HS-27A (cell line): ENCODE data around the gene NRIP1.

Source experiments
- DNase-seq: peaks from one replicate; pipeline ENCODE4 v3.0.0-alpha.2; 2012; ENCODE audit warnings: low read depth, missing footprints

NRIP1 gene, protein sequence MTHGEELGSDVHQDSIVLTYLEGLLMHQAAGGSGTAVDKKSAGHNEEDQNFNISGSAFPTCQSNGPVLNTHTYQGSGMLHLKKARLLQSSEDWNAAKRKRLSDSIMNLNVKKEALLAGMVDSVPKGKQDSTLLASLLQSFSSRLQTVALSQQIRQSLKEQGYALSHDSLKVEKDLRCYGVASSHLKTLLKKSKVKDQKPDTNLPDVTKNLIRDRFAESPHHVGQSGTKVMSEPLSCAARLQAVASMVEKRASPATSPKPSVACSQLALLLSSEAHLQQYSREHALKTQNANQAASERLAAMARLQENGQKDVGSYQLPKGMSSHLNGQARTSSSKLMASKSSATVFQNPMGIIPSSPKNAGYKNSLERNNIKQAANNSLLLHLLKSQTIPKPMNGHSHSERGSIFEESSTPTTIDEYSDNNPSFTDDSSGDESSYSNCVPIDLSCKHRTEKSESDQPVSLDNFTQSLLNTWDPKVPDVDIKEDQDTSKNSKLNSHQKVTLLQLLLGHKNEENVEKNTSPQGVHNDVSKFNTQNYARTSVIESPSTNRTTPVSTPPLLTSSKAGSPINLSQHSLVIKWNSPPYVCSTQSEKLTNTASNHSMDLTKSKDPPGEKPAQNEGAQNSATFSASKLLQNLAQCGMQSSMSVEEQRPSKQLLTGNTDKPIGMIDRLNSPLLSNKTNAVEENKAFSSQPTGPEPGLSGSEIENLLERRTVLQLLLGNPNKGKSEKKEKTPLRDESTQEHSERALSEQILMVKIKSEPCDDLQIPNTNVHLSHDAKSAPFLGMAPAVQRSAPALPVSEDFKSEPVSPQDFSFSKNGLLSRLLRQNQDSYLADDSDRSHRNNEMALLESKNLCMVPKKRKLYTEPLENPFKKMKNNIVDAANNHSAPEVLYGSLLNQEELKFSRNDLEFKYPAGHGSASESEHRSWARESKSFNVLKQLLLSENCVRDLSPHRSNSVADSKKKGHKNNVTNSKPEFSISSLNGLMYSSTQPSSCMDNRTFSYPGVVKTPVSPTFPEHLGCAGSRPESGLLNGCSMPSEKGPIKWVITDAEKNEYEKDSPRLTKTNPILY (N-terminal part only)

DNA sequence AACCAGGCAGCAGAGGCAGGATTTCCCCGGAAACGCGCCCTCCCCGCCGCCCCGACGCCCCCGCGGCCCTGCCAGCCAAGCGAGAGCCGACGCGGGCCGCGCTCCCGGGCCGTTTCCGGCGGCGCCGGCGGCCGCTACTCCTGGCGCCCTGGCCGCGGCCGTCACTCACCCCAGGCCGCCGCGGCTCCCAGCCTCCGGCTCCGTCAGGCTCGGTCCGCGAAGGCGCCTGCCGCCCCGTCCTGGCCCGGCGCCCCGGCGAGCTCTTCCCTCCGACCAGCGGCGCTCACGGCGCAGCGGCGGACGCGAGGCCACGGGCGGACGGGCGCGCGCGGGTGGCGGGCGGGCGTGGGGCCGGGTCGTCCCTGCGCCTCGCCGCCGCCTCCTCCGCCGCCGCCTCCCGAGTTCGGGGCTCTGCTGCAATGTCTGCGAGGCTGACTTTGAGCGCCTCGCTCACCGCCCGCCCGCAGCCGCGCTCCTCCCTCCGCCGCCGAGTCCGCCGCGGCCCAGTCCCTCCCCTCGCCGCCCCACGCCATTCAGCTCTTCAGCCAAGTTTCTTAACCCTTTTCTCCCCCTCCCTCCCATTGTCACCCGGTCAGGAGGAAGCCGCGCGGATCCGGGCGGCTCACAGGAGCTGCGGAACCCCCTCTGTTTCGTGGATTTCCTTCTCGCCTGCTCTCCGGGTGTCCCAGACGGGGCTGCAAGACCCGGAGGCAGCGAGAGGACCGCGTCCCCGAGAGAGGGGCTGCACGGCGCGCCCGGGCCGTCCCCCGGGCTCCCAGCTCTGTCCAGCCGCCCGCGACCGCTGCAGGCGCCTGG is at the start of gene NRIP1:
NRIP1 (minus strand) TSS at position 425 of the 816 bp plus-strand sequence. CDS start 96,808 bp downstream, outside the sequence.
- no peak for DNase-seq

DNA sequence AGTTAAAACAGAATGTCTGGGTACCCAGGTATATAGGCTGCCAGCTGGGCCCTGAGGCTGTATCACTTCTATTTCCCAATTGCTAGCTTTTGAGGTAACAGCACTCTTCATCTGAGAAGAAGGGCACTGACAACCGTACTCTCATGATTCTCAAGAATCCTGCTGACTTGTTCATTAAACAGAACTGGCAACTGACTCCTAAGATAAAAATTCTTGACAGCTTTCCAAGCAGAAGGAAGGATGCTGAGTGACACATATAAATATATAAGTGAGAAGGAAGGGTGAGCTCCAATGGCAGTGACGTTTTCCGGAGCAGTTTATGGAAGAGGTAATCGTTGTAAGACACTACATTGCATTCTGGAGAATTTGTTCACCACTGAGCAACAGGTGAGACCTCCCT is 48.1 kb upstream of the NRIP1 start:
- no peak for DNase-seq

DNA sequence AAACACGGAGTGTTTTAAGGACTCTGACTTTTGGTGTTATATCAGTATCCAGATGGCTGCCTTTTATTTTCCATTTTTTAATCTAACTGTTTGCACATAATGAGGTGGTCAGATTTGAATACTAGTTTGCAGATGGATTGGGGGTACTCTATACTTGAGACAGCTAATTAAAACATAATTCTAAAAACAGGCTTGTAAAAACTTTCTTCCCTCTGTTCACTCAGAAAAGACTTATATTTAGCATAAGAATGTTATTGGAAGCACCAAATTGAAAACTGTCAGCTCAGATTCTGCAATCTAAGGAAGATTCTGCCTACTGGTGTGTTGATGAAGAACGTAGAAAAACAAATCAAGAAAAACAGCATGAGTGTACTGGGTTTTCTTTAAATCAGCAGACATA is 44.0 kb upstream of the NRIP1 start:
- no peak for DNase-seq

DNA sequence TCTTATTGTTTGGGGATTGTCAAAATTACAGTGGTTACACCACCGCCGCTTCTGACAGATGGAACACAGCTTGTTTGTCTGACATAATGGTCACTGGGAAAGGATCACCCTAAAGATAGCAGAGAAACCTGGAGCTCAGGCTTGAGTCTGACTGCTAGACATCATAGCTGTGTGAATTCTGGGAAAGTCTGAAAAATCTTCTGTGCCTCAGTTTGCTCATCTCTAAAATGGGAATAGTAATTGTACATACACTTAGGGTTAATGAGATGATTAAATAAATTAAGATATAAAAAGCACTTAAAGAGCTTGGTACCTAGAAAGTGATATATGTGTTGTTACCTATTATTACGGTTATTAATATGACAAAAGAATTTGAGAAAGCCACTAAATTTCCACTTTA is 39.7 kb upstream of the NRIP1 start:
- DNase-seq = no peak

DNA sequence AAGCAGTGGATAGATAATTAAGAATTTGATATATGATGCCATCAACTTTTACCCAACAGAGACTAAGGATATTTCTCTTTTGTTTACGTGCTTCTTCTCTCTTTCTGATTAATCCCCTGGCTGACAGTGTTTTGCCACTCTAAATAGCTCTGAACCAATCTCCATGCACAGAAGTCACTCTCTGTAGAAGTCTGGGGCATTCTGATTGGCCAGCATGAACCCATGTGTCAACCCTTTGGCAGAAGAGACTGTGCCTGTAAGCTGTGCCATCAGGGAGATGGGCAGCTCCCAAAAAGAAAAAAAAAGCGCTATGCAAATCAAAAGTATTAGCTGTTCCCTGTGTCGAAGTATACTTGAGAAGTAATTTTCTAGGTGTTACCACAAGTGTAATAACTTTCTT is 34.1 kb upstream of the NRIP1 start:
- no peak for DNase-seq

DNA sequence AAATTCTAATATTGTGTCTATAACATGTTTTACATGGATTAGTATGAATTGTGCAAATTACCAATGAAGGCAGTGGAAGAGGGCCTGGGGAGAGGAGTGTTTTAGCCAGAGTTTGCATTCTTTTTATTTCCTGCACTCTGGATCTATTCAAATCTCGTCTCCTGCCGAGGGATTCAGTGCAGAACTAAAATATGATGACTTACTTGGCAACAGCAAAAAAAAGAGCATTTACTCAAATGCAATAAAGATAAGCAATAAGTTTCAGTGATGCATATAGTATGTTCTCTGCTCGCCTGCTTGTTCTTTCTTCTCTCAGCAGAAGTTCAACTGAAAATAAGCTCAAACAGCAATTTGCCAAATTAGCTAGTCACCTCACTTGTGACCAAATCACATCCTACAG is 33.4 kb upstream of the NRIP1 start:
- DNase-seq = no peak

DNA sequence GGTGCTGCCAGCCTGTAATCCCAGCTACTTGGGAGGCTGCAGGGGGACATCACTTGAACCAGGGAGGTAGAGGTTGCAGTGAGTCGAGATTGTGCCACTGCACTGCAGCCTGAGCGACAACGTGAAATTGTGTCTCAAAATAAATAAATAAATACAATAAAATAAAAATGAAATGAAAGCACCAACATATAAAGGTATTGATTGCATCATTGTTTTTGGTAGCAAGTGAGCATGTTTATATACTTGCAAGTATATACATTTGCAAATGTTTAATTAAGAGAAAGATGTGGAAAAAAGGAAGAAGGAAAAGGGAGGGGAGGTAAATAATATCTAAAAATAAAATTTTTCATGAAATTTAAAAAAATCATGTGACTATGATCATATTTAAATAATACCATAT is 32.8 kb upstream of the NRIP1 start:
- no peak for DNase-seq

DNA sequence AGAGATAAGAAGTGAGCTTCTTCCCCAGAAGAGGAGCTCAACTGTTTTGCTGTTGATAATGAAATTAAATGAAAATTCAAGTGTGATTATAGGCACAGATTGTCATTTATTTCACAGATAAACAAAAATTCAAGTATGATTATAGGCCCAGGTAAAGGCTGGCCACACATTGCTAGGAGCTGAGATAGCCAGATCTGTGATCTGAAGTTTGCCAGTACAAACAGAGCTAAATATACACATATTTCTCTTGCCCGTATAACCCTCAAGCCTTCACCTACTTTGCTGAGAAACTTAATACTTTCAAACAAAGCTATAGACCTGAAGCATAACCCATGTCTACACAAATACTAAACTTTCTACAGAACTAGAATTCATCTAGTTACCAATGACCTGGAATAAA is 31.3 kb upstream of the NRIP1 start:
- no peak for DNase-seq

DNA sequence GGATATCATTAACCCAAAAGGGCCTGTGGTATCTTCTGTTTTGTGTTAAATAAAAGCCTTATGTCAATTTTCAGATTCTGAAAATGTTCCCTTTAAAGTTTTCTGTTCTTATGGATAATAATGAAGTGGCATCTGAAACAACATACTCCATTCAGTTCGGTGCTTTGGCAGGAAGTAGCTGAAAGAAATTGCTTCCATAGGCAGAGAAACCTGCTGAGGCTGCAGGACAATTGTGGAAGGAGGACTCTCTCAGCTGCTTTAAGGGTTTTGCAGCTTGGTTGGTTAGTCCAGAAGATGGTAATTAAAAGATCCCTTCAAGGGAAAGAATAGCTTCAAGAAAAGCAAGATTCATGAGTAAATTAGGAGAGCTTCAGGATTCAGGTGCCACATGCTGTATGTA is 30.5 kb upstream of the NRIP1 start:
- no peak for DNase-seq

DNA sequence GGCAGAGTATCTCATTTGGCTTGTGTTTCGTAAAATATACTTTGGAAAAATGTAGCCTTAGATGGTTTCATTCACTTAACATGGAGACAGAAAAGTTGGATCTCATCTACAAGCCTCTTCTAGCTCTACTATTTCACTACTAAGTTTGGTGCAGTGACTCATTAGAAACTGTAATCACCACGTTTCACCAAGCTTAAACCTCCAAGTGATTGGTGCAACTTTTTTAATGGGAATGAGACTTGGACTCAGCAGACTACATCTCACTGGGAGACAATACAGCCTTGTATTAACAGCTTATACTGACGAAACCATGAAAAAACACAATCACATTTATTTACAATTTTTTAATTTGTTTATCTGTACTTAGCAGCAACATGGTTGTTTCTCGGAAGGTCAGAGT is 29.9 kb upstream of the NRIP1 start:
- no peak for DNase-seq

DNA sequence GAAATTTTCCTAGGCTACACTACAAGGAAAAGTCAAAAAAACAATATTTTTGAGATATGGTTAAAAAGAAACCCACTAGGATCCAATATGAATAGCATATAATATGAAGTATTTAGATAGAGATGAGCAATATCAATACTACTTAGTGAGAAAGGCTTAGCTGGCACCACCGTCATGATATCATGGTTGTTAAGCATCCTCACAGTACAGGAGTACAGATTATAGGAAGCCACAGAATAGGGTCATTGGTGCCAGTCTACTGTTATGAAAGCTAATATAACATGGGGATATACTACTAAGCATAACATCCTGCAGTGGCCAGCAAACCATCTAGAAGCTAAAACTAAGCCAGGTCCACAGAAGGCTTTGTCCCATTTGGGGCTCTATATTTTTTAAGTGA is 28.4 kb upstream of the NRIP1 start:
- no peak for DNase-seq

DNA sequence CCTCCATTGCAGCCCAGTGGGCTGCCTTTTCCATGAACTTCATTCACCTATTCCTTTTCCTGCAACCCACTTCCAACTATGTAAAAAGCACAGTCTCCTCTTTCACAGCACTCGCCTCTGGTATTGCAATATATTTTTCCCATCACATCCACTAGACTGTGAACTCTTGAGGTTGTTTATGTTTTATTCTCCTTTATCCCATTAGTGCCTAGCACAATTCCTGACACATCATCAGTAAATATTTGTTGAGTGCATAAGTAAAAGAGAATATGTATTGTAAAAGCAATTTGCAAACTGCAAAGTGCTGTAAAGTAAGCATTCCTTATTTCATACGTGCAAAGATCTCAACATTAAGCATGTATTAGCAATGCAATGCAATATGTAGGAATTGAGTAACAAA is 27.9 kb upstream of the NRIP1 start:
- DNase-seq = no peak

DNA sequence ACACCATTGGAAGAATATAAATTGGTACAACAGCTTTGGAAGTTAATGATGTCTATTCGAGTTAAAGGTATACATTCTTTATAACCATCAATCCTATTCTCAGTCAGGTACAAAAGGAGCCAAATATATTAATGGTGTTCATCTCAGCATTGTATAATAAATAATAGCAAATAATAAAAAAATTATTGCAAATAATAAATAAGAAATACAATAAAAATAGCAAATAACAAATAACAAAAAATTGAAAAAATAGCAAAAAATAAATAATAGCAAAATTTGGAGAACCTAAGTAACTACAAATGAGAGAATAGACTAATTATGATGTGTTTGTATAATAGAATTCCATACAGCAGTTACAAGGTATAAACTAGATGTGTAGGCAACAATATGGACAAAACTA is 25.6 kb upstream of the NRIP1 start:
- no peak for DNase-seq

DNA sequence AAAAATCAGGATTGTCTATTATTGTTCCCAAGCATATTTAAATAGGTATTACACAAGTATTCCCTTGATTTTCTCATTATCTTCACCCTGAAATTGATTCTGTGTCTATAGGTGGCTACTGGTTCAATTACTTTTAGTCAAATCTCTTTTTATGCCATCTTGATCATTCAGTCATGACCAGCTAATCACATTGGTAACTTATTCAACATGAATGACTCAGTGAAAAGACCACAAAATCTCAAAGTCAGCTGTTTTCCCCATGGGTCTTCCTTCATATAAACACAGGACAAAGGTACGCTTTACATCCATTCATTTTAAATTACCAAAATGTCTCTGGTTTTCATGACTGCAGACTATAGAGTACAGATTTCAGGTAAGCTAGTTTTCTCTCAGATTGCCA is 23.7 kb upstream of the NRIP1 start:
- no peak for DNase-seq

DNA sequence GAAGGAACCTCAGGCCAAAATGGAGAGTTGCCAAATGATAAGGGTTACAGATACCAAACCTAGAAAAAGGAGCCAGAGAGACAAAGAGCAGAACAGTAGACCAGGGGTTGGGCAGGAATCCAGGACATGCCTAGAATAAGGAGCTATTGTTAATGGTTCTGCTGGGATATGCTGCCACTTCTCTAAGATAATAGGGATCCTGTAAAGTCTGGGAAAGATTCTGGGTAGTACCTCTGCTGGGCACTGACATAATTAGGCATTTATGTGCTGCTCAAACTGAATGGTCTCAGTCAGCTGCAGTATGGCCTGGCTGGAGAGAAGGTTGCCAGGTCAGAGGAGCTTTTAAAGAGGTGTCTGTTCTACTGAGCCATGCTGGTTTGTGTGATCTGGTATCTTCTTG is 19.9 kb upstream of the NRIP1 start:
- DNase-seq = no peak

DNA sequence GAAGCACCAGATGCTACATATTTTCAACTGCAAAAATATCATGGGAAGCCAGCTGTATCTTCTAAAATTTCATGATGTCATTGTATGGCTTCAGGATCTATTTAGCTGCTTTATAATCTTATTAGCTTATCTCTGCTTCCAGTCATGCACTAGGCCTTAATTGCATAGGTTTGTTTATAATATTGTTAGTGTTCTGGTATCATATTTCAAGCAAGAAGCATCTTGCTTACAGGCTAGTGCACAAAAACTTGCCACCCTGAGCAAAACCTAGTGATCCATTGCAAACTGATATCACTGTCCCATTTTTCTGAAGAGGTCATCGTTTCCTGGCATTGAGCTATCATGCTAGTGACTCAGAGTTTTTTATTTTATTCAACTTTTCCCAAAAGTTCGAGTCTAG is 15.7 kb upstream of the NRIP1 start:
- no peak for DNase-seq

DNA sequence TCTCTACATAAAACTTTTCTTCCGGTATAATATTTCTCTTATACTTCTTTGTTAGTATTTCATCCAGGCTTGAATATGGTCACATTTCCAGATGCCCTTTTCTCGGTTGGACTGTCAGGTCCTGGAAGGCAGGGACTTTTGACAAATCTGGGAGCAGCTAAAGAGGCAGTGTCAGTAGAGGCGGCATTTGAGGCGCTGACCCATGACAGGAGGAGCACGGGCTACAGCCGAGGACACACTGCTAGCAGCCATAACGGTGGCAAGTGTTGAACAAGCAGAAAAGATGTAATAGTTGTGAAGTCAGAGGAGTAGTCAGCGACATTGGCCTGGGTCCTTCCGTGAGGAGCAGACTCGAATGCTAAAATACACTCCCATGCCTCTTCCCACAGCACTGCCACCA is 14.5 kb upstream of the NRIP1 start:
- DNase-seq = no peak

DNA sequence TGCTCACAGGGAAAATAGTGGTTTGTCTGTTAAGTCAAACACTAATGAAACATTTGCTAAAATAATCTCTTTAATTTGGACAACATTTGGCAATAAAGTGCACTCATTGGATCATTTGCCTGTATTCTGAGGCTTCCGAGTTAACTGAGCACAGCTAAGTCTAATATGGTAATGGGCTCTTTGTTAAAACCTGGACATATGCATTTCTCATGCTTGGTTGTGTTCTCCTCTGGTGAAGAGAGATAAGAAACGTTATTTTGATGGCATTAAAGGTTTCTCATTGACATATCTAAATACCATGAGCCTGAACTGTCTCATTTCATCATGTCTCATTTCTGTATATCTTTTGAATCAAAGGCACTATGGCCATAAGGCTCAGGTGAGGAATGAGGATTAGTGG is 13.4 kb upstream of the NRIP1 start:
- DNase-seq = no peak

DNA sequence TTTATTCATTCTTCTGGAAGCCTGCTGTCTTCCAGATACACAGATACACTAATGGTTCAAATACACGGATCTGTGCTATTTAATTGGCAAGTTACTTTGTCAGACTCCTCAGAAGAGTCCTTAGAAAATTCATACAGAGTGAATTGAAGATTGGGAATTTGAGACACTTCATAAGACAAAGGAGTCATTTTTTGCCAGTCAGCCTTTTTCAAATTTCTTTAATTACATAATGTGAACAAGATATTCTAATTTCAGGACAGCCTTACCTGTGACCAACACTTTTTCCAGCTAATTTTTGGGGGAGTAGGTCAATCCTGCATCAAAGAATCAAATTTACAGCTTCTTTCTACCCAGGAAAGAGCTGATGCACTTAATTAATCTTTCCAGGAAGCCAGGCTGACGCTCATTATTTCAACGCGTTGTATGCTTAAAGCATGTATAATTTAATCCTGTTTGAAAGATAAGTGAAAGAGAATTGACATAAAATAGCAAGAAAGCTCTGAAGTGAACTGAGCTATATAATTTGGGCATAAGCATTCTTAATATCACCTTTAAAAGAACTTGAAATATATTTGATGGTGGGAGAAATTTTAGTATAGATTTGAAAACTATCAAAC is 12.8 kb upstream of the NRIP1 start:
- no peak for DNase-seq

DNA sequence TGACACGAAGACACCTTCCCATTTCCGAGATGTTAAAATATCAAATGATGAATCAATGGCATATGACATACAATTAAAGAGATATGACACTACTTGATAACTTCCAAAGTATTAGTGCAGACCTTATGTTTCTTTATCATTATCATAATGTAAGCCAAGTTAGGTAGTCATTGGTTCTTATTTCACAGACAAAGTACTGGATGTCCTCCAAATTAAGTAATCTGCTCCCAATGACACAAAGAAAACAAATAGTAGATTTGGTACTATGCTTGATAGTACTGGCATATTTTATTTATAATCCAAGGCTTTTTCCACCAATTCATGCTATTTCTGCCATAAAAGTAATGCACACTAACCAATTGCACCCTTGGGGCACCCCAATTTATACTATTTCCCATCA is 11.9 kb upstream of the NRIP1 start:
- DNase-seq = no peak

DNA sequence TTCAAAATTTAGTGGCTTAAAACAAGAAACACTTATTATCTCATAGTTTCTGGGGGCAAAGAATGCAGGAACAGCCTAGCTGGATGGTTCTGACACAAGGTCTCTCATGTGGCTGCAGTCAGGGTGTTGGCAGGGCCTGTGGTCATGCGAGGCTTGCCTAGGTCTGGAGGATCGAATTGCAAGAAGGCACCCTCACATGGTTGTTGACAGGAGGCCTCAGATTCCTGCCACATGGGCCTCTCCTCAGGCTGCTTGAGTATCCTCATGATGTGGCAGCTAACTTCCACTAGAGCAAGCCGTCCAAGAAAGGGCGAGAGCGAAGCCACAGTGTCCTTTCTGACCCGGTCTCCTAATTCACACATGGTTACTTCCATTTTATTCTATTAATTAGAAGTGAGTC is 6.2 kb upstream of the NRIP1 start:
- DNase-seq = no peak

DNA sequence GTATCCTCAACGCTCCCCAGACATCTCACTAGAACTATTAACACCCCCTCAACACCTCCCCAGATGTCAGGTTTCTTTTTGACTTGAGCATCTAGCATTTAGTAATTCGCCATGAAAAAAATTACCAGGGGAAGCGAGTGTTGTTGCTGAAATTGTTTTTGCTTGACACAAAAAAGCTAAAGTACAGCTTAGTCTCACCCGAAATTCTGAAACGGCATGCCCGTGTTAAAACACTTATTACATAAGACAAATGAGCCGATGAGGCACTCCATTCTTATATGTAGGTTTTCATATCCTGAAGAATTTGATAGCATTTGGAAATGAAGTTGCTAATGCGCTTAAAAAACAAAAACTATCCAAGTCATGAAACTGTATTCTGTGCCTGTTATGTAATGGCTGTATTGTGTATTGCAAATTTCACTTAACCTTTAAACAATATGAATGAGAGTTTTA is 1.3 kb upstream of the NRIP1 start:
- DNase-seq = no peak
